ENCODE data around the gene FAM72C. TPM values are rescaled to one million over a fixed set of nuclear protein-coding genes. Genes with fewer than 3 reads are reported as not detected.
"Not testable (repeated sequence)": the region's sequence is repeated elsewhere in the genome, so short reads cannot be mapped to it uniquely, and the experiment has no call there.

FAM72C gene
- total and polyA plus RNA-seq, 2 of the 4 experiments (the other 2 are of a cell fraction), result 0.72 to 1.8 TPM

- H4K91ac ChIP-seq (ENCODE audit: insufficient read depth, low read depth, low read length); H3K36me3 ChIP-seq (ENCODE audit: control insufficient read depth, insufficient read depth, low read length); H4K20me1 ChIP-seq (ENCODE audit: insufficient read depth, low read length); H3K9me3 ChIP-seq (ENCODE audit: control insufficient read depth, insufficient read depth, low read length); H2AK9ac ChIP-seq (replicated peaks; ENCODE audit: low read depth, low read length, poor library complexity); H2BK5ac ChIP-seq (ENCODE audit: low read depth, low read length, poor library complexity, severe bottlenecking); dilution Hi-C loops (cut with HindIII; ENCODE audit: low sequenced_read_pairs, unreplicated experiment); H4K5ac ChIP-seq (ENCODE audit: low read depth, low read length); H2BK120ac ChIP-seq (ENCODE audit: low read depth, low read length); H3K4me1 ChIP-seq (ENCODE audit: control insufficient read depth, insufficient read depth, low read length); H2BK15ac ChIP-seq (ENCODE audit: low read depth, low read length); H3K9me1 ChIP-seq (ENCODE audit: insufficient read depth, low read length); H3K9ac ChIP-seq (ENCODE audit: low read depth, low read length); H2BK20ac ChIP-seq (ENCODE audit: low read depth, low read length); H3K23ac ChIP-seq (ENCODE audit: low read depth, low read length); H2AFZ ChIP-seq (replicated peaks; ENCODE audit: low read length, poor library complexity); H4K8ac ChIP-seq (ENCODE audit: low read depth in 2 of 2, low read length in 2 of 2); H2AK5ac ChIP-seq (ENCODE audit: low read depth, low read length); H3K27me3 ChIP-seq (ENCODE audit: control insufficient read depth, insufficient read depth, low read length); H3K4me2 ChIP-seq (ENCODE audit: low read depth, low read length); H3K56ac ChIP-seq (ENCODE audit: extremely low read depth, insufficient read depth, low read length); POLR2A ChIA-PET (ENCODE audit: unreplicated experiment); H3K79me1 ChIP-seq (ENCODE audit: low read depth in 1 of 2, low read length in 2 of 2); H3K27ac ChIP-seq (ENCODE audit: insufficient read depth, low read length); BruUV-seq (replicated peaks); H3K18ac ChIP-seq (ENCODE audit: low read depth, low read length); in situ Hi-C loops (cut with MboI; ENCODE audit: low sequenced_read_pairs); H3K14ac ChIP-seq (replicated peaks; ENCODE audit: low read depth, low read length); DNase-seq; H3K4me3 ChIP-seq (ENCODE audit: insufficient read depth, low read depth, low read length); H3K4ac ChIP-seq (ENCODE audit: low read depth, low read length); intact Hi-C loops (cut with micrococcal nuclease); CTCF ChIA-PET: not testable (repeated sequence)
- no CpG with 5 or more reads among the region's 3 CpGs for WGBS, 2 experiments (ENCODE audit: extremely low coverage in 2 of 2, insufficient read length in 1 of 2)
- peak; percentile 79 for ATAC-seq (ENCODE audit: low read depth)
These were observed 53.2 kb downstream of the FAM72C start for GRCh38 chr1:143918552-143918951.

GRCh38 chr1:143913705-143914104 lies 58.1 kb downstream of the FAM72C start:
- H3K27me3 ChIP-seq (ENCODE audit: control insufficient read depth, insufficient read depth, low read length); H3K27ac ChIP-seq (ENCODE audit: insufficient read depth, low read length); H2BK15ac ChIP-seq (ENCODE audit: low read depth, low read length); H3K9ac ChIP-seq (ENCODE audit: low read depth, low read length); H3K36me3 ChIP-seq (ENCODE audit: control insufficient read depth, insufficient read depth, low read length); dilution Hi-C loops (cut with HindIII; ENCODE audit: low sequenced_read_pairs, unreplicated experiment); H2BK20ac ChIP-seq (ENCODE audit: low read depth, low read length); POLR2A ChIA-PET (ENCODE audit: unreplicated experiment); H3K18ac ChIP-seq (ENCODE audit: low read depth, low read length); H3K56ac ChIP-seq (ENCODE audit: extremely low read depth, insufficient read depth, low read length); H3K9me3 ChIP-seq (ENCODE audit: control insufficient read depth, insufficient read depth, low read length); H3K4me1 ChIP-seq (ENCODE audit: control insufficient read depth, insufficient read depth, low read length); H3K4me2 ChIP-seq (ENCODE audit: low read depth, low read length); H2BK5ac ChIP-seq (ENCODE audit: low read depth, low read length, poor library complexity, severe bottlenecking); DNase-seq; intact Hi-C loops (cut with micrococcal nuclease); CTCF ChIA-PET; H2AFZ ChIP-seq (replicated peaks; ENCODE audit: low read length, poor library complexity); H2AK9ac ChIP-seq (replicated peaks; ENCODE audit: low read depth, low read length, poor library complexity); H3K14ac ChIP-seq (replicated peaks; ENCODE audit: low read depth, low read length); BruUV-seq (replicated peaks); H3K79me1 ChIP-seq (ENCODE audit: low read depth in 1 of 2, low read length in 2 of 2); H2AK5ac ChIP-seq (ENCODE audit: low read depth, low read length); H4K20me1 ChIP-seq (ENCODE audit: insufficient read depth, low read length); H4K5ac ChIP-seq (ENCODE audit: low read depth, low read length); H3K4ac ChIP-seq (ENCODE audit: low read depth, low read length); H3K23ac ChIP-seq (ENCODE audit: low read depth, low read length); H2BK120ac ChIP-seq (ENCODE audit: low read depth, low read length); H4K91ac ChIP-seq (ENCODE audit: insufficient read depth, low read depth, low read length); H3K4me3 ChIP-seq (ENCODE audit: insufficient read depth, low read depth, low read length); H4K8ac ChIP-seq (ENCODE audit: low read depth in 2 of 2, low read length in 2 of 2); H3K9me1 ChIP-seq (ENCODE audit: insufficient read depth, low read length); ATAC-seq (ENCODE audit: low read depth); in situ Hi-C loops (cut with MboI; ENCODE audit: low sequenced_read_pairs): not testable (repeated sequence)
- no CpG with 5 or more reads among the region's 7 CpGs for WGBS, 2 experiments (ENCODE audit: extremely low coverage in 2 of 2, insufficient read length in 1 of 2)
